Testis (tissue), 2 donors: Measurements from ENCODE around the gene AZU1.

Experiments
- CTCF ChIP-seq, 3 experiments: fragments of 450-650 bp in 2 of 3; fragments of 200-600 bp in 1 of 3; sonication (generic) in 1 of 3; IDR thresholded peaks; one replicate each; pipeline ENCODE4 v1.5.1; 2016 to 2019; ENCODE audit warnings: antibody characterized with exemption in 3 of 3, mild to moderate bottlenecking in 2 of 3, moderate library complexity in 1 of 3
- POLR2A ChIP-seq: fragments of 450-650 bp; IDR thresholded peaks from one replicate; pipeline ENCODE4 v1.6.1; 2017; ENCODE audit warnings: antibody characterized with exemption, mild to moderate bottlenecking, moderate library complexity

- TF ChIP-seq POLR2A (no peak), CTCF (IDR thresholded peaks at IDR 0.05) (no peak)
Measured at GRCh38 chr19:778910-779653, 48.6 kb upstream of the AZU1 start.
